Thyroid gland (tissue), 4 donors: ENCODE results near the gene ALKBH5.

Experiments used
- POLR2A ChIP-seq, 2 donors: fragments of 450-650 bp; IDR thresholded peaks; one replicate each; pipeline ENCODE4 v1.6.1; 2017; ENCODE audit warnings: antibody characterized with exemption in 2 of 2, mild to moderate bottlenecking in 2 of 2, moderate library complexity in 1 of 2
- TF ChIP-seq, protein P1 (sequence below), 6 experiments: fragments of 200-600 bp in 3 of 6; fragments of 450-650 bp in 3 of 6; sonication (generic) in 3 of 6; IDR thresholded peaks; one replicate each; pipeline ENCODE4 v1.5.1; 2016 to 2019; ENCODE audit warnings: antibody characterized with exemption in 6 of 6, mild to moderate bottlenecking in 2 of 6, inconsistent platforms in 1 of 6, moderate library complexity in 1 of 6

DNA sequence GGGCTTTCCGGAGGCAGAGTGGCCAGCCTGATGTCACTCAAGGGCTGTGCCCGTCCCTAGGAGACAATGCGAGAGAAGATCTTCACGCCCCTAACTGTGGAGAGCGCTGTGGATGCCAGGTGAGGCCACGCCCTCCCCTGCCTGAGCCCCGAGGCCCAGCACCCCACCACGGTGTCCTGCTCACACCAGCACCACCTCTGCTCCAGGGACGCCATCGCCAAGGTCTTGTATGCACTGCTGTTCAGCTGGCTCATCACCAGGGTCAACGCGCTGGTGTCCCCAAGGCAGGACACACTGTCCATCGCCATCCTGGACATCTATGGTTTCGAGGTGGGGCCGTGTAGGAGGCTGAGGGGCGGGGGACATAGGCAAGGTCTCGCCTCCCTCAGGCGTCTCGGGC lies 47.3 kb upstream of the ALKBH5 start:
- no peak for TF ChIP-seq POLR2A (IDR thresholded peaks at IDR 0.05)
- TF ChIP-seq, protein P1, sequence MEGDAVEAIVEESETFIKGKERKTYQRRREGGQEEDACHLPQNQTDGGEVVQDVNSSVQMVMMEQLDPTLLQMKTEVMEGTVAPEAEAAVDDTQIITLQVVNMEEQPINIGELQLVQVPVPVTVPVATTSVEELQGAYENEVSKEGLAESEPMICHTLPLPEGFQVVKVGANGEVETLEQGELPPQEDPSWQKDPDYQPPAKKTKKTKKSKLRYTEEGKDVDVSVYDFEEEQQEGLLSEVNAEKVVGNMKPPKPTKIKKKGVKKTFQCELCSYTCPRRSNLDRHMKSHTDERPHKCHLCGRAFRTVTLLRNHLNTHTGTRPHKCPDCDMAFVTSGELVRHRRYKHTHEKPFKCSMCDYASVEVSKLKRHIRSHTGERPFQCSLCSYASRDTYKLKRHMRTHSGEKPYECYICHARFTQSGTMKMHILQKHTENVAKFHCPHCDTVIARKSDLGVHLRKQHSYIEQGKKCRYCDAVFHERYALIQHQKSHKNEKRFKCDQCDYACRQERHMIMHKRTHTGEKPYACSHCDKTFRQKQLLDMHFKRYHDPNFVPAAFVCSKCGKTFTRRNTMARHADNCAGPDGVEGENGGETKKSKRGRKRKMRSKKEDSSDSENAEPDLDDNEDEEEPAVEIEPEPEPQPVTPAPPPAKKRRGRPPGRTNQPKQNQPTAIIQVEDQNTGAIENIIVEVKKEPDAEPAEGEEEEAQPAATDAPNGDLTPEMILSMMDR (IDR thresholded peaks at IDR 0.05), result no peak
